ENCODE data around the gene SPATA9. TPM values are rescaled to one million over a fixed set of nuclear protein-coding genes. Genes with fewer than 3 reads are reported as not detected.

SPATA9 gene
- total and polyA plus RNA-seq, 10 donors = 0.23 to 2.8 (median 1.1) TPM; not detected in 1

DNA sequence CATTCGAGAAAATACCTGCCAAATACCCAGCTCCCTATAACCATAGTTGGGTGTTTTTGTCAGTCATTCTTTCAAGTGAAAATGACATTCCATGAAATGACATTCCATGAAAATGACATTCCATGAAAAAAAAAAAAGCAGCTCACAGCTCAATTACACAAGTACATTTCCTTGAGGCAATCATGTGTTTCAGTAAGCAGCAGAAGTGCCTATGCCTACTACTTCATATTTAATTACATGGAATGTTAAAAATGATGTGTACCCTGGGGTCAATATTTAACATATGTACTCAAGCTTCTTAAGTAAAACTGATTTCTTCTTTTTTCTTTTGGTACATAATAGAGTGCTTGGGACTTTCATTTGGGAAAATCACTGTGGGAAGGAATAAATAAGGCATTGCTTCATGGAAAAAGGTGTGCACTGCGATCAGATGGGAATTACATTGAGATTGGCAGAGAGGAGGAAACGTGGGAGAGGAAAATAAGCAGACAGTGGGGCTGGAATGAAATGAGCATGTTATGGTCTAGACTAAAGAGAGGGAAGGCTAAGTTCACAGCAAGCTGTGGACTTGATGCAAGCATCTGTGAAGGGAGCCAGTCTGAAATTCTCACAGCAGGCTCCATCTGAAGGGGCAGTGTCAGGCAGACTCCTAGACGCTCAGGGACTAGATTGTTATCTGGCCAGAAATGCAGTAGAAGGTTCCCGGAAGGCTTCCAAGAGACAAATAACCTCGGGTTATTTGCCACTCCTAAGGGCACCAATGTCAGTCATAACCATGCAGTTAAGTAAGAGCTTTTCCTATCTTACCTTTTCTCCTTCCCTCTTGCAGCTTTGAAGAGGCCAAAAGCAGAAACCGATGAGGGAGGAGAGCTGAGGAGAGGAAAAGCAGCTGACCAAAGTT, 15.2 kb upstream of the SPATA9 start:
- no peak for DNase-seq
- H3K4me1 ChIP-seq = no peaks in the 10 kb centered on the region
- intact Hi-C loops (cut with DNase I; ENCODE audit: low total_unique reads) = no loop called here
- no peaks in the 10 kb centered on the region for H3K9me3 ChIP-seq
- no peak overlapping the region for H3K4me3 ChIP-seq
- H3K27me3 ChIP-seq (replicated peaks in 1 of 7) = no peaks in the 10 kb centered on the region
- WGBS, 5 donors = 65 to 75% (median 68%) methylated on average over 7 of the region's 7 CpGs
- no peak overlapping the region for H3K27ac ChIP-seq
- no peak for TF ChIP-seq POLR2AphosphoS5 (IDR thresholded peaks at IDR 0.05)
- TF ChIP-seq POLR2A (IDR thresholded peaks at IDR 0.05) = no peak
- TF ChIP-seq, protein P1, sequence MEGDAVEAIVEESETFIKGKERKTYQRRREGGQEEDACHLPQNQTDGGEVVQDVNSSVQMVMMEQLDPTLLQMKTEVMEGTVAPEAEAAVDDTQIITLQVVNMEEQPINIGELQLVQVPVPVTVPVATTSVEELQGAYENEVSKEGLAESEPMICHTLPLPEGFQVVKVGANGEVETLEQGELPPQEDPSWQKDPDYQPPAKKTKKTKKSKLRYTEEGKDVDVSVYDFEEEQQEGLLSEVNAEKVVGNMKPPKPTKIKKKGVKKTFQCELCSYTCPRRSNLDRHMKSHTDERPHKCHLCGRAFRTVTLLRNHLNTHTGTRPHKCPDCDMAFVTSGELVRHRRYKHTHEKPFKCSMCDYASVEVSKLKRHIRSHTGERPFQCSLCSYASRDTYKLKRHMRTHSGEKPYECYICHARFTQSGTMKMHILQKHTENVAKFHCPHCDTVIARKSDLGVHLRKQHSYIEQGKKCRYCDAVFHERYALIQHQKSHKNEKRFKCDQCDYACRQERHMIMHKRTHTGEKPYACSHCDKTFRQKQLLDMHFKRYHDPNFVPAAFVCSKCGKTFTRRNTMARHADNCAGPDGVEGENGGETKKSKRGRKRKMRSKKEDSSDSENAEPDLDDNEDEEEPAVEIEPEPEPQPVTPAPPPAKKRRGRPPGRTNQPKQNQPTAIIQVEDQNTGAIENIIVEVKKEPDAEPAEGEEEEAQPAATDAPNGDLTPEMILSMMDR (IDR thresholded peaks at IDR 0.05 in 8 of 11, conservative IDR thresholded peaks at IDR 0.05 in 3 of 11) = no peak
- H3K36me3 ChIP-seq = no peaks in the 10 kb centered on the region

DNA sequence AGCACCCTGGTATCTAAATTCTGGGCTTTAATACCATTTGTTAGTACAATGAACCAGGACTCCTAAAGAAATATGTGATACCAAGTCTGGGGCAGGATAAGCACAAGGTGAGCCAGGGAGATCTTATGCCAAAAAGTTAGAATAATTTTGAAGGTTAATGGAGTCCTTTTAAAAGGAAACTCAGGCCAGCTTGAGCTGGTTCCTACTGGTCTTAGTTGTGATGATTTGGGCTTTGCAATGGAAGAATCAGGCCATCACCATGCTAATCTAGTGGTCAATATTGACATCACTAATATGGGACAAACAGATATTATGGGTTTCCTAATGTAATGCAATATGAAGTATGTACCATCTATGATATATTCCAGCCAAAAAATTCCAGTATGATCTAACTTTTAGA, 7.5 kb upstream of the SPATA9 start:
- Histone ChIP-seq H3K27me3 (replicated peaks in 1 of 7) (no peaks in the 10 kb centered on the region), H3K4me1 (no peaks in the 10 kb centered on the region), H3K27ac (no peak overlapping the region), H3K9me3 (peaks cover 0 to 3% (median 0%) of the 10 kb centered on the region in 8 donors), H3K4me3 (no peak overlapping the region), H3K36me3 (no peaks in the 10 kb centered on the region)
- DNase-seq = no peak
- TF ChIP-seq, protein P1 (IDR thresholded peaks at IDR 0.05 in 8 of 11, conservative IDR thresholded peaks at IDR 0.05 in 3 of 11) = no peak
- no peak for TF ChIP-seq POLR2AphosphoS5 (IDR thresholded peaks at IDR 0.05)
- TF ChIP-seq POLR2A (IDR thresholded peaks at IDR 0.05) = no peak
- intact Hi-C loops (cut with DNase I; ENCODE audit: low total_unique reads) = no loop called here

DNA sequence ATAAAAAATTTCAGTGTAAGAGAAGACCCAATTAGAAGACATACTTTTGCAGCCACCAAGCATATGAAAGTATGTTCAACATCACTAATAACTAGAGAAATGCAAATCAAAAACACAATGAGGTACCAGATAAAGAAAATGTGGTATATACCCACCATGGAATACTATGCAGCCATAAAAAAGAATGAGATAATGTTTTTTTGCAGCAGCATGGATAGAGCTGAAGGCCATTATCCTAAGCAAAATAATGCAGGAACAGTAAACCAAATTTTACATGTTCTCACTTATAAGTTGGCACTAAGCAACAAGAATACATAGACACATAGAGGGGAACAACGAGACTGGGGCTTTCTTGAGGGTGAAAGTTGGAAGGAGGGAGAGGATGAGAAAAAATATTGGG, 6.9 kb upstream of the SPATA9 start:
- 82 to 97% (median 88%) methylated on average over 1 of the region's 1 CpG for WGBS, 5 donors

DNA sequence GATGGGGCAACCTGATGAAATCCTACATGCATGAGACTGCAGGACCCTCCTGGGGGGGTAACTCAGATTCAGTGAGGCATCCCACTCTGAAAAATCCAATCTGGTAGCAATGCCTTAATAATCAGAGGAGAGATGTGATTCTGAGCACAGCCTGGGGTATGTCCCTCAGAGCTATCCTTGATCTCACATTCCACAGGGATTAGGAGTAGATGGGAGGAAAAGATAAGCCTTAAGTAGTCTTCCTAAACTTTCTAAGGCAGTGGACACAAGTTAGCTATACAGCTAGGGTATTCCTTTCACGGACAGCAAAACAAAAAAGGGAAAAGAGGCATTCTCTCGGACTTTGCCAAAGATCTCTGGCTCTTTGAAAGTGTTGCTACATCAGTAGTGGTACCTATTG, 3.9 kb upstream of the SPATA9 start:
- Histone ChIP-seq H3K27me3 (replicated peaks in 1 of 7) (no peaks in the 10 kb centered on the region), H3K9me3 (peaks cover 0 to 3% (median 0%) of the 10 kb centered on the region in 8 donors), H3K36me3 (no peaks in the 10 kb centered on the region), H3K4me1 (no peaks in the 10 kb centered on the region), H3K27ac (no peak overlapping the region), H3K4me3 (no peak overlapping the region)
- 74 to 90% (median 84%) methylated on average over 2 of the region's 2 CpGs for WGBS, 5 donors
- intact Hi-C loops (cut with DNase I; ENCODE audit: low total_unique reads) = no loop called here
- no peak for DNase-seq
- TF ChIP-seq POLR2A (IDR thresholded peaks at IDR 0.05) = no peak
- TF ChIP-seq, protein P1 (IDR thresholded peaks at IDR 0.05 in 8 of 11, conservative IDR thresholded peaks at IDR 0.05 in 3 of 11) = no peak
- TF ChIP-seq POLR2AphosphoS5 (IDR thresholded peaks at IDR 0.05) = no peak

More for the DNA sequence above, 6.9 kb upstream of the SPATA9 start:
- no peaks in the 10 kb centered on the region for H3K27me3 ChIP-seq (replicated peaks in 1 of 7)
- peaks cover 0 to 3% (median 0%) of the 10 kb centered on the region in 8 donors for H3K9me3 ChIP-seq
- H3K36me3 ChIP-seq = no peaks in the 10 kb centered on the region
- intact Hi-C loops (cut with DNase I; ENCODE audit: low total_unique reads) = no loop called here
- DNase-seq = no peak
- no peak for TF ChIP-seq POLR2A (IDR thresholded peaks at IDR 0.05)
- TF ChIP-seq, protein P1 (IDR thresholded peaks at IDR 0.05 in 8 of 11, conservative IDR thresholded peaks at IDR 0.05 in 3 of 11) = no peak
- no peak overlapping the region for H3K27ac ChIP-seq
- no peak overlapping the region for H3K4me3 ChIP-seq
- no peaks in the 10 kb centered on the region for H3K4me1 ChIP-seq

Data from spleen (tissue), 11 donors.